WTC11 (cell line): ENCODE results near the gene SLC17A9. TPM values are rescaled to one million over a fixed set of nuclear protein-coding genes. Genes with fewer than 3 reads are reported as not detected.

ENCODE experiments used
- ATAC-seq: fragments of 200-7000 bp; cut with Tn5 transposase; 2 replicates; pipeline ENCODE4 v1.10.0; 2021; ENCODE audit warnings: mild to moderate bottlenecking, moderate library complexity
- CTCF ChIA-PET: fragments of 300-600 bp; sonication (Branson Sonifier 250); formaldehyde crosslinking; loops from one replicate; lab custom pipeline; 2021; ENCODE audit warnings: antibody characterized with exemption; lab: Charles Lee
- POLR2A ChIA-PET: fragments of 350-600 bp; sonication (Branson Sonifier 250); formaldehyde crosslinking; loops from one replicate; lab custom pipeline; 2021; ENCODE audit warnings: antibody characterized with exemption; lab: Charles Lee
- DNase-seq: peaks from one replicate; pipeline ENCODE4 v3.0.0; 2021; ENCODE audit warnings: low spot score
- H3K27ac Mint-ChIP-seq: 2 replicates; pipeline ENCODE4 v1.8.0; 2021; ENCODE audit warnings: mixed read lengths
- H3K27me3 Mint-ChIP-seq: 2 replicates; pipeline ENCODE4 v1.8.0; 2021; ENCODE audit warnings: low read depth, mild to moderate bottlenecking, moderate library complexity, mixed read lengths
- H3K36me3 Mint-ChIP-seq: 2 replicates; pipeline ENCODE4 v1.8.0; 2021; ENCODE audit warnings: mixed read lengths
- H3K4me1 Mint-ChIP-seq: 2 replicates; pipeline ENCODE4 v1.8.0; 2022; ENCODE audit warnings: mixed read lengths
- H3K4me3 Mint-ChIP-seq: 2 replicates; pipeline ENCODE4 v1.8.0; 2021; ENCODE audit warnings: mild to moderate bottlenecking, moderate library complexity, mixed read lengths
- H3K9me3 Mint-ChIP-seq: 2 replicates; pipeline ENCODE4 v1.8.0; 2021; ENCODE audit warnings: mixed read lengths
- CREB1 ChIP-seq: sonication (generic); formaldehyde crosslinking; IDR thresholded peaks from 2 replicates; pipeline ENCODE4 v1.8.0; 2023; ENCODE audit warnings: mild to moderate bottlenecking, missing genetic modification reagents
- GTF2I ChIP-seq: fragments of 250-450 bp; sonication (Bioruptor Pico); conservative IDR thresholded peaks from 2 replicates; pipeline ENCODE4 v1.4.0; 2021; ENCODE audit warnings: mild to moderate bottlenecking
- KAT7 ChIP-seq: sonication (generic); formaldehyde crosslinking; IDR thresholded peaks from 2 replicates; pipeline ENCODE4 v1.8.1; 2023; ENCODE audit warnings: missing genetic modification reagents, mild to moderate bottlenecking, borderline replicate concordance
- MXD4 ChIP-seq: fragments of 250-450 bp; sonication (Bioruptor Pico); IDR thresholded peaks from 2 replicates; pipeline ENCODE4 v1.8.0; 2021; ENCODE audit warnings: mild to moderate bottlenecking, moderate library complexity, borderline replicate concordance
- SMAD4 ChIP-seq: sonication (generic); formaldehyde crosslinking; IDR thresholded peaks from 2 replicates; pipeline ENCODE4 v1.8.0; 2022; ENCODE audit warnings: mild to moderate bottlenecking, missing genetic modification reagents
- SP1 ChIP-seq: sonication (generic); formaldehyde crosslinking; conservative IDR thresholded peaks from 2 replicates; pipeline ENCODE4 v1.8.1; 2022; ENCODE audit warnings: missing genetic modification reagents
- TEAD1 ChIP-seq: sonication (generic); formaldehyde crosslinking; IDR thresholded peaks from 2 replicates; pipeline ENCODE4 v1.8.0; 2022; ENCODE audit warnings: mild to moderate bottlenecking, missing genetic modification reagents
- TP53 ChIP-seq: sonication (generic); formaldehyde crosslinking; IDR thresholded peaks from 2 replicates; pipeline ENCODE4 v1.8.1; 2023; ENCODE audit warnings: mild to moderate bottlenecking, missing genetic modification reagents
- ZNF423 ChIP-seq: fragments of 250-450 bp; sonication (Bioruptor Pico); IDR thresholded peaks from 2 replicates; pipeline ENCODE4 v2.1.2; 2022; ENCODE audit warnings: mild to moderate bottlenecking, moderate library complexity
- total RNA-seq: library from RNA; stranded (reverse); gene quantifications from 3 replicates; pipeline ENCODE4 v1.2.3, GENCODE V29; 2021
- TF ChIP-seq, protein P1 (sequence below): fragments of 250-450 bp; sonication (Bioruptor Pico); IDR thresholded peaks from 2 replicates; pipeline ENCODE4 v1.9.0; 2021; ENCODE audit warnings: mild to moderate bottlenecking, borderline replicate concordance
- TF ChIP-seq, protein P2 (sequence below): sonication (generic); formaldehyde crosslinking; IDR thresholded peaks from 2 replicates; pipeline ENCODE4 v1.8.0; 2022; ENCODE audit warnings: mild to moderate bottlenecking, missing genetic modification reagents
- TF ChIP-seq, protein P3 (sequence below): sonication (generic); formaldehyde crosslinking; IDR thresholded peaks from 2 replicates; pipeline ENCODE4 v1.8.0; 2023; ENCODE audit warnings: mild to moderate bottlenecking, missing genetic modification reagents
- TF ChIP-seq, protein P4 (sequence below): fragments of 250-450 bp; sonication (Bioruptor Pico); IDR thresholded peaks from 2 replicates; pipeline ENCODE4 v1.9.0; 2021; ENCODE audit warnings: mild to moderate bottlenecking
- TF ChIP-seq, protein P5 (sequence below): sonication (generic); formaldehyde crosslinking; IDR thresholded peaks from 2 replicates; pipeline ENCODE4 v1.8.0; 2022; ENCODE audit warnings: mild to moderate bottlenecking, missing genetic modification reagents
- TF ChIP-seq, protein P6 (sequence below): sonication (generic); formaldehyde crosslinking; conservative IDR thresholded peaks from 2 replicates; pipeline ENCODE4 v1.8.1; 2022; ENCODE audit warnings: mild to moderate bottlenecking, missing genetic modification reagents
- TF ChIP-seq, protein P7 (sequence below): sonication (generic); formaldehyde crosslinking; IDR thresholded peaks from 2 replicates; pipeline ENCODE4 v1.8.1; 2022; ENCODE audit warnings: low read depth, mild to moderate bottlenecking, moderate library complexity, missing genetic modification reagents, borderline replicate concordance

SLC17A9 gene
- total RNA-seq, 1 experiment from 2014 or later = 41.7 TPM

DNA sequence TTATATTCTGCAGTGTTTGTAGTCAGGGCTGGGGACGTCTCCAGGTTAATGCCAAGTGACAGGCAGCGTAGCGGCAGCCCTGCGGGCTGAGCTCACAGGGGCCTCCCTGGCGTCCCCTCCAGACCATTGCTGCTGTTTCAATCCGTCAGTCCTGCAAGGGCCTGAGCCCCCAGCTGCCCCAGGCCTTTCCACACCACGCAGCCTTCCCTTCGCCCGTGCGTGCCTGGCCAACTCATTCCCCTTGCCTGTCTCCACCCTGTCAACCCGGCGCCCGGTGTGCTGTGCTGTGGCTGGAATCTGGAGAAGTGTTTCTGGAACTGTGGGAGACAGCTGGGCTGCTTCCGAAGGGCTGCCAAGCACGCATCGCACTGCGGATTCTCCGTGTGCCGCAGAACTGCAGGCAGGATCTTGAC lies 42.4 kb downstream of the SLC17A9 start (continued):
- TF ChIP-seq TEAD1 (no peak), KAT7 (no peak), TP53 (no peak), GTF2I (CRISPR knock-in tag) (no peak)
- TF ChIP-seq, protein P1, sequence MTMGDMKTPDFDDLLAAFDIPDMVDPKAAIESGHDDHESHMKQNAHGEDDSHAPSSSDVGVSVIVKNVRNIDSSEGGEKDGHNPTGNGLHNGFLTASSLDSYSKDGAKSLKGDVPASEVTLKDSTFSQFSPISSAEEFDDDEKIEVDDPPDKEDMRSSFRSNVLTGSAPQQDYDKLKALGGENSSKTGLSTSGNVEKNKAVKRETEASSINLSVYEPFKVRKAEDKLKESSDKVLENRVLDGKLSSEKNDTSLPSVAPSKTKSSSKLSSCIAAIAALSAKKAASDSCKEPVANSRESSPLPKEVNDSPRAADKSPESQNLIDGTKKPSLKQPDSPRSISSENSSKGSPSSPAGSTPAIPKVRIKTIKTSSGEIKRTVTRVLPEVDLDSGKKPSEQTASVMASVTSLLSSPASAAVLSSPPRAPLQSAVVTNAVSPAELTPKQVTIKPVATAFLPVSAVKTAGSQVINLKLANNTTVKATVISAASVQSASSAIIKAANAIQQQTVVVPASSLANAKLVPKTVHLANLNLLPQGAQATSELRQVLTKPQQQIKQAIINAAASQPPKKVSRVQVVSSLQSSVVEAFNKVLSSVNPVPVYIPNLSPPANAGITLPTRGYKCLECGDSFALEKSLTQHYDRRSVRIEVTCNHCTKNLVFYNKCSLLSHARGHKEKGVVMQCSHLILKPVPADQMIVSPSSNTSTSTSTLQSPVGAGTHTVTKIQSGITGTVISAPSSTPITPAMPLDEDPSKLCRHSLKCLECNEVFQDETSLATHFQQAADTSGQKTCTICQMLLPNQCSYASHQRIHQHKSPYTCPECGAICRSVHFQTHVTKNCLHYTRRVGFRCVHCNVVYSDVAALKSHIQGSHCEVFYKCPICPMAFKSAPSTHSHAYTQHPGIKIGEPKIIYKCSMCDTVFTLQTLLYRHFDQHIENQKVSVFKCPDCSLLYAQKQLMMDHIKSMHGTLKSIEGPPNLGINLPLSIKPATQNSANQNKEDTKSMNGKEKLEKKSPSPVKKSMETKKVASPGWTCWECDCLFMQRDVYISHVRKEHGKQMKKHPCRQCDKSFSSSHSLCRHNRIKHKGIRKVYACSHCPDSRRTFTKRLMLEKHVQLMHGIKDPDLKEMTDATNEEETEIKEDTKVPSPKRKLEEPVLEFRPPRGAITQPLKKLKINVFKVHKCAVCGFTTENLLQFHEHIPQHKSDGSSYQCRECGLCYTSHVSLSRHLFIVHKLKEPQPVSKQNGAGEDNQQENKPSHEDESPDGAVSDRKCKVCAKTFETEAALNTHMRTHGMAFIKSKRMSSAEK (CRISPR knock-in tag) = no peak

DNA sequence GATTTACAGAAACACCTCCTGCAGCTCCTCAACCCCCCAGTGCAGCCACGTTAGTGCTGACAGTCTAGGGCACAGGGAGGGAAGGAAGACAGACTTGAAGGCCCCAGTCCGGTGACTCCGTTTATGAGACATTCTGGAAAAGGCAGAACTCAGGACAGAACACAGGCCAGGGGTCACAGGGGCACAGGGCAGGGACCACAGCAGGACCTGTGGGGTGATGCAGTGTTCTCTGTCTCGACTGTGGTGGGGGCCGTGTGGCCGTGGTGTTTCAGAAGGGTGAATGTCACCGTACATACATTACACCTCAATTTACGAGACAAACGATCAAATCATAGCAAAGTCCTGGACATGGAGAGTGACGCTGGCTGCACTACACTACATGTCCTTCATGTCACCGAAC lies 43.0 kb downstream of the SLC17A9 start:
- Mint-ChIP-seq H3K4me1 (peaks cover 5% of the 10 kb centered on the region; the same call in 1 of the 2 replicates), H3K27ac (no peak overlapping the region), H3K9me3 (no peaks in the 10 kb centered on the region), H3K4me3 (no peak overlapping the region), H3K36me3 (no peaks in the 10 kb centered on the region), H3K27me3 (peaks cover 22% of the 10 kb centered on the region)
- POLR2A ChIA-PET = no interaction called here
- CTCF ChIA-PET = interaction anchor here (0.6 to 2.8 kb wide), 7 partner anchors 9 to 245 kb away, joined by 3 to 19 read pairs (median 4); no protein-coding TSS in a partner anchor
- TF ChIP-seq, protein P2, sequence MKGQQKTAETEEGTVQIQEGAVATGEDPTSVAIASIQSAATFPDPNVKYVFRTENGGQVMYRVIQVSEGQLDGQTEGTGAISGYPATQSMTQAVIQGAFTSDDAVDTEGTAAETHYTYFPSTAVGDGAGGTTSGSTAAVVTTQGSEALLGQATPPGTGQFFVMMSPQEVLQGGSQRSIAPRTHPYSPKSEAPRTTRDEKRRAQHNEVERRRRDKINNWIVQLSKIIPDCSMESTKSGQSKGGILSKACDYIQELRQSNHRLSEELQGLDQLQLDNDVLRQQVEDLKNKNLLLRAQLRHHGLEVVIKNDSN = no peak
- no peak for TF ChIP-seq ZNF423 (CRISPR knock-in tag)
- no peak for TF ChIP-seq SMAD4
- TF ChIP-seq, protein P3, sequence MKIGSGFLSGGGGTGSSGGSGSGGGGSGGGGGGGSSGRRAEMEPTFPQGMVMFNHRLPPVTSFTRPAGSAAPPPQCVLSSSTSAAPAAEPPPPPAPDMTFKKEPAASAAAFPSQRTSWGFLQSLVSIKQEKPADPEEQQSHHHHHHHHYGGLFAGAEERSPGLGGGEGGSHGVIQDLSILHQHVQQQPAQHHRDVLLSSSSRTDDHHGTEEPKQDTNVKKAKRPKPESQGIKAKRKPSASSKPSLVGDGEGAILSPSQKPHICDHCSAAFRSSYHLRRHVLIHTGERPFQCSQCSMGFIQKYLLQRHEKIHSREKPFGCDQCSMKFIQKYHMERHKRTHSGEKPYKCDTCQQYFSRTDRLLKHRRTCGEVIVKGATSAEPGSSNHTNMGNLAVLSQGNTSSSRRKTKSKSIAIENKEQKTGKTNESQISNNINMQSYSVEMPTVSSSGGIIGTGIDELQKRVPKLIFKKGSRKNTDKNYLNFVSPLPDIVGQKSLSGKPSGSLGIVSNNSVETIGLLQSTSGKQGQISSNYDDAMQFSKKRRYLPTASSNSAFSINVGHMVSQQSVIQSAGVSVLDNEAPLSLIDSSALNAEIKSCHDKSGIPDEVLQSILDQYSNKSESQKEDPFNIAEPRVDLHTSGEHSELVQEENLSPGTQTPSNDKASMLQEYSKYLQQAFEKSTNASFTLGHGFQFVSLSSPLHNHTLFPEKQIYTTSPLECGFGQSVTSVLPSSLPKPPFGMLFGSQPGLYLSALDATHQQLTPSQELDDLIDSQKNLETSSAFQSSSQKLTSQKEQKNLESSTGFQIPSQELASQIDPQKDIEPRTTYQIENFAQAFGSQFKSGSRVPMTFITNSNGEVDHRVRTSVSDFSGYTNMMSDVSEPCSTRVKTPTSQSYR (CRISPR knock-in tag) = no peak
- TF ChIP-seq, protein P4, sequence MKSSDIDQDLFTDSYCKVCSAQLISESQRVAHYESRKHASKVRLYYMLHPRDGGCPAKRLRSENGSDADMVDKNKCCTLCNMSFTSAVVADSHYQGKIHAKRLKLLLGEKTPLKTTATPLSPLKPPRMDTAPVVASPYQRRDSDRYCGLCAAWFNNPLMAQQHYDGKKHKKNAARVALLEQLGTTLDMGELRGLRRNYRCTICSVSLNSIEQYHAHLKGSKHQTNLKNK (CRISPR knock-in tag) = no peak
- TF ChIP-seq, protein P5, sequence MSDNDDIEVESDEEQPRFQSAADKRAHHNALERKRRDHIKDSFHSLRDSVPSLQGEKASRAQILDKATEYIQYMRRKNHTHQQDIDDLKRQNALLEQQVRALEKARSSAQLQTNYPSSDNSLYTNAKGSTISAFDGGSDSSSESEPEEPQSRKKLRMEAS (CRISPR knock-in tag) = no peak
- TF ChIP-seq CREB1 (CRISPR knock-in tag) = no peak
- TF ChIP-seq, protein P6, sequence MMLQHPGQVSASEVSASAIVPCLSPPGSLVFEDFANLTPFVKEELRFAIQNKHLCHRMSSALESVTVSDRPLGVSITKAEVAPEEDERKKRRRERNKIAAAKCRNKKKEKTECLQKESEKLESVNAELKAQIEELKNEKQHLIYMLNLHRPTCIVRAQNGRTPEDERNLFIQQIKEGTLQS = no peak
- no peak for TF ChIP-seq MXD4 (CRISPR knock-in tag)
- TF ChIP-seq, protein P7, sequence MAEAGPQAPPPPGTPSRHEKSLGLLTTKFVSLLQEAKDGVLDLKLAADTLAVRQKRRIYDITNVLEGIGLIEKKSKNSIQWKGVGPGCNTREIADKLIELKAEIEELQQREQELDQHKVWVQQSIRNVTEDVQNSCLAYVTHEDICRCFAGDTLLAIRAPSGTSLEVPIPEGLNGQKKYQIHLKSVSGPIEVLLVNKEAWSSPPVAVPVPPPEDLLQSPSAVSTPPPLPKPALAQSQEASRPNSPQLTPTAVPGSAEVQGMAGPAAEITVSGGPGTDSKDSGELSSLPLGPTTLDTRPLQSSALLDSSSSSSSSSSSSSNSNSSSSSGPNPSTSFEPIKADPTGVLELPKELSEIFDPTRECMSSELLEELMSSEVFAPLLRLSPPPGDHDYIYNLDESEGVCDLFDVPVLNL (CRISPR knock-in tag) = no peak
- no peak for TF ChIP-seq SP1 (CRISPR knock-in tag)
- ATAC-seq (no peak), DNase-seq (no peak)
